ENCODE results near the gene C14orf119.

C14orf119 gene

DNA sequence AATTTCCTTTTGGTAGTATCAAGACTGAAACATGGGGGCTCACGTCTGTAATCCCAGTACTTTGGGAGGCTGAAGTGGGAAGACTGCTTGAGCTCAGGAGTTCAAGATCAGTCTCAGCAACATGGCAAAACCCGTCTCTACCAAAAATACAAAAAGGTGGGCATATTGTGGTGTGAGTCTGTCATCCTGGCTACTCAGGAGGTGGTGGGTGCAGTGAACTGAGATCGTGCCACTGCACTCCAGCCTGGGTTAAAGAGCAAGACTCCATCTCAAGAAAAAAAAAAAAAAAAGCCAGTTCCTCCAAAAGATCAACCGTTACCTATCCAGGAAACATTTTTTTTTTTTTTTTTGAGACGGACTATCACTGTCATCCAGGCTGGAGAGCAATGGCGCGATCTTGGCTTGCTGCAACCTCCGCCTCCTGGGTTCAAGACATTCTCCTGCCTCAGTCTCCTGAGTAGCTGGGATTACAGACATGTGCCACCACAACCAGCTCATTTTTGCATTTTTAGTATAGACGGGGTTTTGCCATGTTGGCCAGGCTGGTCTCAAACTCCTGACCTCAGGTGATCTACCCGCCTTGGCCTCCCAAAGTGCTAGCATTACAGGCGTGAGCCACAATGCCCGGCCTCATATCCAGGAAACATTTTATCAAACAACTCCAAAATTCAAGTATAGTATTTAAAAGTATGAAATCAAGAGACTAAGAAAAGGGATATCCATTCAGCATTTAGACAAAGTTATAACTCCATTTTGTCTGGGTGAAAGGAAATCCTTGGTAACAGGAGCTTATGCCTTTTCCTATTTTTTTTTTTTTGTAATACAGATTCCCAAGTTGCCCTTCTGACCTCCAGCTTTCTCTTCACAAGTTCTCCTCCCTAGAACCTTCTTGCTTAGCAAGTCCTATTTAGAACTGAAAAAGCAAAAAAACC, 3.7 kb upstream of the C14orf119 start:
- H3K4me3 ChIP-seq (ENCODE audit: low read depth, low read length), result no peak overlapping the region
- no peak for TF ChIP-seq CTCF (conservative IDR thresholded peaks at IDR 0.05; ENCODE audit: low read depth, low read length)
- DNase-seq (ENCODE audit: low read depth), result no peak

GRCh38 chr14:23093104-23093503, 2.2 kb upstream of the C14orf119 start:
- no peak for DNase-seq (ENCODE audit: low read depth)
- no peak for TF ChIP-seq CTCF (conservative IDR thresholded peaks at IDR 0.05; ENCODE audit: low read depth, low read length)
- H3K4me3 ChIP-seq (ENCODE audit: low read depth, low read length), result peak overlapping the region; percentile 99

- no peak for DNase-seq (ENCODE audit: low read depth)
- H3K4me3 ChIP-seq (ENCODE audit: low read depth, low read length), result peak overlapping the region; percentile 99
- no peak for TF ChIP-seq CTCF (conservative IDR thresholded peaks at IDR 0.05; ENCODE audit: low read depth, low read length)
Measured at GRCh38 chr14:23093526-23093925, 1.8 kb upstream of the C14orf119 start.

GRCh38 chr14:23093991-23094665, 1.2 kb upstream of the C14orf119 start:
- TF ChIP-seq CTCF (conservative IDR thresholded peaks at IDR 0.05; ENCODE audit: low read depth, low read length), result peak; percentile 48
- H3K4me3 ChIP-seq (ENCODE audit: low read depth, low read length), result peak overlapping the region; percentile 99
- peak; percentile 24 for DNase-seq (ENCODE audit: low read depth)

DNA sequence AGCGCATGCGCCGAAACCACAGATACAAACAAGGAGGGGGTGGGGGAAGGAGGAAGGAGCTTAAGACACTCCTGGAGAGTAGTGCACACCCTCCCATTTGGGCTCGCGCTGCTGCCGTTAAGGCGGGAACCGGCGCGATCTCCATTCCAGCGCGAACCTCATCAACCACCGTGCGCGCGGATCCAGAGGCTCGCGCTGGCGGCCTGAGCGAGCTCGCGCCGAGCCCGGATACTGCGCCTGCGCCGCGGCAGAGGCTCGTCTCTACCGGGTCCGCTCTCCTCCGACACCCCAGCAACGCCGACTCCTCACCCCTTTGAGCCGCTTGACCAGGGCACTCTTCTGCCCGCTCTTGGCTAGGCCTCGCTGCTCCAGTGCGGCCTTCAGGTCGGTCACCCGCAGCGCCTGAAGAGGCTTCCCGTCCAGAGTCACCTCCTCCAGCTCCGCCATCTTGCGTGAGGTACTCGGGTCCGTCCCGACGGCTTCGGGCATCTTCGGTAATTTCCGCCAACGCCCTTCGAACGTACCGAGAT, 574 bp upstream of the C14orf119 start, which contains the start of gene ACIN1:
Gene ACIN1 (minus strand): TSS at position 471 of the 530 bp plus-strand sequence. CDS start 24 bp downstream, at position 447.
- no peak for TF ChIP-seq CTCF (conservative IDR thresholded peaks at IDR 0.05; ENCODE audit: low read depth, low read length)
- H3K4me3 ChIP-seq (ENCODE audit: low read depth, low read length), result peak within 1 kb of the TSS; percentile 99
- DNase-seq (ENCODE audit: low read depth), result peak; percentile 93

- TF ChIP-seq CTCF (conservative IDR thresholded peaks at IDR 0.05; ENCODE audit: low read depth, low read length), result no peak
- DNase-seq (ENCODE audit: low read depth), result no peak
- H3K4me3 ChIP-seq (ENCODE audit: low read depth, low read length), result no peak overlapping the region
Measured at GRCh38 chr14:23097786-23098185, 2.5 kb downstream of the C14orf119 start.
